RWPE2 (cell line): Measurements from ENCODE around the gene TBX19.

Source experiments
- ATAC-seq: fragments of 200-7000 bp; cut with Tn5 transposase; 3 replicates; pipeline ENCODE4 v1.9.1; 2021; ENCODE audit warnings: low read depth
- DNase-seq: peaks from one replicate; pipeline ENCODE4 v3.0.0-alpha.2; 2020; ENCODE audit warnings: low spot score
- H3K27ac ChIP-seq: fragments of 450-650 bp; 2 replicates; pipeline ENCODE4 v1.5.1; 2017; ENCODE audit warnings: mild to moderate bottlenecking; ENCODE audit not compliant: poor library complexity, severe bottlenecking
- H3K27me3 ChIP-seq: fragments of 250-450 bp; sonication (Bioruptor Pico); 2 replicates; pipeline ENCODE4 v1.5.1; 2021; ENCODE audit warnings: mild to moderate bottlenecking, moderate library complexity; ENCODE audit not compliant: insufficient read depth, poor library complexity, severe bottlenecking
- H3K36me3 ChIP-seq: fragments of 250-450 bp; sonication (Bioruptor Pico); 2 replicates; pipeline ENCODE4 v1.5.1; 2020; ENCODE audit warnings: low read depth, mild to moderate bottlenecking, moderate library complexity
- H3K4me1 ChIP-seq: fragments of 250-450 bp; sonication (Bioruptor Pico); 2 replicates; pipeline ENCODE4 v1.5.1; 2021; ENCODE audit warnings: mild to moderate bottlenecking, moderate library complexity; ENCODE audit not compliant: insufficient read depth, poor library complexity, severe bottlenecking
- H3K4me3 ChIP-seq: fragments of 250-450 bp; sonication (Bioruptor Pico); 2 replicates; pipeline ENCODE4 v1.5.1; 2021; ENCODE audit warnings: mild to moderate bottlenecking, moderate library complexity; ENCODE audit not compliant: severe bottlenecking
- H3K9me3 ChIP-seq: fragments of 250-450 bp; sonication (Bioruptor Pico); 2 replicates; pipeline ENCODE4 v1.5.1; 2021; ENCODE audit warnings: mild to moderate bottlenecking, moderate library complexity; ENCODE audit not compliant: severe bottlenecking
- CTCF ChIP-seq: fragments of 450-650 bp; IDR thresholded peaks from one replicate; pipeline ENCODE4 v1.5.1; 2017; ENCODE audit warnings: mild to moderate bottlenecking, moderate library complexity; ENCODE audit not compliant: poor library complexity, severe bottlenecking

TBX19 gene

GRCh38 chr1:168271636-168272035 is 9.0 kb upstream of the TBX19 start:
- Histone ChIP-seq H3K27ac (no peak overlapping the region), H3K4me1 (peaks cover 8% of the 10 kb centered on the region), H3K27me3 (no peaks in the 10 kb centered on the region), H3K36me3 (no peaks in the 10 kb centered on the region), H3K9me3 (no peaks in the 10 kb centered on the region), H3K4me3 (no peak overlapping the region)
- TF ChIP-seq CTCF, result no peak
- ATAC-seq (peak; percentile 81), DNase-seq (no peak)

GRCh38 chr1:168273575-168273974 is 7.1 kb upstream of the TBX19 start:
- no peak for TF ChIP-seq CTCF
- H3K27ac ChIP-seq, result no peak overlapping the region
- no peaks in the 10 kb centered on the region for H3K27me3 ChIP-seq
- ATAC-seq (no peak), DNase-seq (no peak)
- no peaks in the 10 kb centered on the region for H3K36me3 ChIP-seq
- H3K4me1 ChIP-seq, result peaks cover 8% of the 10 kb centered on the region
- no peaks in the 10 kb centered on the region for H3K9me3 ChIP-seq
- H3K4me3 ChIP-seq, result no peak overlapping the region

GRCh38 chr1:168279253-168279652 is 1.4 kb upstream of the TBX19 start:
- no peak overlapping the region for H3K4me3 ChIP-seq
- ATAC-seq, result no peak
- no peaks in the 10 kb centered on the region for H3K36me3 ChIP-seq
- no peaks in the 10 kb centered on the region for H3K9me3 ChIP-seq
- no peak overlapping the region for H3K27ac ChIP-seq
- no peak for DNase-seq
- no peaks in the 10 kb centered on the region for H3K4me1 ChIP-seq
- TF ChIP-seq CTCF, result no peak
- H3K27me3 ChIP-seq, result no peaks in the 10 kb centered on the region

GRCh38 chr1:168281603-168282325 is 1.1 kb downstream of the TBX19 start:
- ATAC-seq (no peak), DNase-seq (no peak)
- no peaks in the 10 kb centered on the region for H3K9me3 ChIP-seq
- TF ChIP-seq CTCF, result no peak
- no peak overlapping the region for H3K4me3 ChIP-seq
- H3K36me3 ChIP-seq, result no peaks in the 10 kb centered on the region
- no peaks in the 10 kb centered on the region for H3K27me3 ChIP-seq
- H3K27ac ChIP-seq, result no peak overlapping the region
- peaks cover 18% of the 10 kb centered on the region for H3K4me1 ChIP-seq

GRCh38 chr1:168285521-168285790 is 4.8 kb downstream of the TBX19 start:
- no peak for TF ChIP-seq CTCF
- H3K4me1 ChIP-seq, result peaks cover 38% of the 10 kb centered on the region
- H3K36me3 ChIP-seq, result no peaks in the 10 kb centered on the region
- H3K27me3 ChIP-seq, result no peaks in the 10 kb centered on the region
- ATAC-seq (peak; percentile 31; the same call in 2 of the 3 replicates), DNase-seq (no peak)
- H3K9me3 ChIP-seq, result no peaks in the 10 kb centered on the region
- no peak overlapping the region for H3K4me3 ChIP-seq
- H3K27ac ChIP-seq, result peak overlapping the region; percentile 32
